ENCODE results near the gene SPN.
"Not testable (repeated sequence)": the region's sequence is repeated elsewhere in the genome, so short reads cannot be mapped to it uniquely, and the experiment has no call there.

GRCh38 chr16:29636368-29636767, 26.7 kb upstream of the SPN start:
- TF ChIP-seq USF1 (CRISPR knock-in tag; IDR thresholded peaks at IDR 0.05); ATF2 (CRISPR knock-in tag; IDR thresholded peaks at IDR 0.05); SIX5 (IDR thresholded peaks at IDR 0.05; ENCODE audit: borderline replicate concordance in 1 of 2, insufficient read depth in 1 of 2, low read depth in 1 of 2, low read length in 2 of 2); KLF16 (IDR thresholded peaks at IDR 0.05); CTCF (IDR thresholded peaks at IDR 0.05 in 2 of 3, conservative IDR thresholded peaks at IDR 0.05 in 1 of 3; ENCODE audit: insufficient read depth in 2 of 3, low read depth in 1 of 3, low read length in 3 of 3); TRIM28 (IDR thresholded peaks at IDR 0.05); THAP12 (CRISPR knock-in tag; IDR thresholded peaks at IDR 0.05); ZNF121 (CRISPR knock-in tag; conservative IDR thresholded peaks at IDR 0.05); SIN3A (IDR thresholded peaks at IDR 0.05; ENCODE audit: borderline replicate concordance in 2 of 2, control insufficient read depth in 1 of 2, low read depth in 2 of 2, low read length in 2 of 2); HNRNPL (IDR thresholded peaks at IDR 0.05; ENCODE audit: low read depth, low read length); ZNF274 (IDR thresholded peaks at IDR 0.05; ENCODE audit: borderline replicate concordance, low read depth, low read length); HMGXB4 (CRISPR knock-in tag; IDR thresholded peaks at IDR 0.05): not testable (repeated sequence)
